ENCODE results near the gene MT3.

DNA sequence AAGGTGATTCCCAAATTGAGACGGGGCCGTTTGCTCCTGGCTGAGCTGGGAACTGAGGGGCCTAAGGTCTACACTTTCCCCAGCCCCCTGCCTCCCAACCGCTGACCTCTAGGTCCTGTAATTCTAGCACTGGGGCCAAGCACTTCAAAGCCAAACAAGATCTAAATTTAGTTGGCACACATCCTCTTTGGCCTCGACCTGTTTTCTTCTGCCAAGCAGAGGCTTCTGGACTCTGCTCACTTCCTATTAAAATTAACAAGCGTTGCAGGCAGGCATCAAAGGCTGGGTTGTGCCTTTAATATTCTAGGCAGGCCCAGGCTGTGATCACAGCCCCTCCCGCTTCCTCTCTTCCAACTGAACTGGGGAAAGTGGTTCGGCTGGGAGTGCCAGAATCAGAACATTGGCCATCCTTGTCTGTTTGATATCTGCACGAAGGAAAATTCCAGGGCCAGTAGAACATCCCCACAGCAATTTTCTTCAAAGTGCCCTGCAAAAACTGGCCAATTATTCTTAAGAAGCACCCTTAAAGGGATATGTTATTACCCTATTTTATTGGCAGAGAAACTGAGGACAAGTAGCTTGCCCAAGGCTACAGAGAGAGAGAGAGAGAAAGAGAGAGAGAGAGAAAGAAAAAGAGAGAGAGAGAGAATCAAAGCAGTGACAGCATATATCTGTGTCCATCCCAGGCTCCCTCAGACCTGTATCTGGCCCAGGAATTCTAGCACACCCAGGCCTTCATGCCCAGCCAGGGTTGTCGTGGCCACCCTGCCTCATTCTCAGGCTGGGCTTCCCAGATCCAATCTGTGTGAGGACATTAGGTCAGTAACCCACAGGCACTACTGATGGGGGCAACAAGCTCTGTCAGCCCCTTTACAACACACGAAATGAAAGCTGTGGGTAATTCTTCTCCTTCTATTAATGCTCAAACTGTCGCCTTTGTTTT, 37.3 kb upstream of the MT3 start:
- TF ChIP-seq BACH2 (CRISPR knock-in tag; IDR thresholded peaks at IDR 0.05; ENCODE audit: borderline replicate concordance) (no peak), SNAI2 (CRISPR knock-in tag; IDR thresholded peaks at IDR 0.05) (no peak)

Data from SK-N-SH treated with all-trans-retinoic acid at 6 μM for 48 hours (cell line).